ENCODE data around the gene WDR62. TPM values are rescaled to one million over a fixed set of nuclear protein-coding genes. Genes with fewer than 3 reads are reported as not detected.

WDR62 gene
- polyA plus RNA-seq, 1 donor from 2014 or later = 0.35 TPM

- no peaks in the 10 kb centered on the region for H3K27me3 ChIP-seq (ENCODE audit: insufficient read depth, low read depth, low read length)
- no peak for TF ChIP-seq MXI1 (conservative IDR thresholded peaks at IDR 0.05; ENCODE audit: poor library complexity, severe bottlenecking)
- no peak for TF ChIP-seq POLR2AphosphoS5 (IDR thresholded peaks at IDR 0.05)
- TF ChIP-seq TAF1 (IDR thresholded peaks at IDR 0.05; ENCODE audit: low read depth) = no peak
- TF ChIP-seq, protein P1, sequence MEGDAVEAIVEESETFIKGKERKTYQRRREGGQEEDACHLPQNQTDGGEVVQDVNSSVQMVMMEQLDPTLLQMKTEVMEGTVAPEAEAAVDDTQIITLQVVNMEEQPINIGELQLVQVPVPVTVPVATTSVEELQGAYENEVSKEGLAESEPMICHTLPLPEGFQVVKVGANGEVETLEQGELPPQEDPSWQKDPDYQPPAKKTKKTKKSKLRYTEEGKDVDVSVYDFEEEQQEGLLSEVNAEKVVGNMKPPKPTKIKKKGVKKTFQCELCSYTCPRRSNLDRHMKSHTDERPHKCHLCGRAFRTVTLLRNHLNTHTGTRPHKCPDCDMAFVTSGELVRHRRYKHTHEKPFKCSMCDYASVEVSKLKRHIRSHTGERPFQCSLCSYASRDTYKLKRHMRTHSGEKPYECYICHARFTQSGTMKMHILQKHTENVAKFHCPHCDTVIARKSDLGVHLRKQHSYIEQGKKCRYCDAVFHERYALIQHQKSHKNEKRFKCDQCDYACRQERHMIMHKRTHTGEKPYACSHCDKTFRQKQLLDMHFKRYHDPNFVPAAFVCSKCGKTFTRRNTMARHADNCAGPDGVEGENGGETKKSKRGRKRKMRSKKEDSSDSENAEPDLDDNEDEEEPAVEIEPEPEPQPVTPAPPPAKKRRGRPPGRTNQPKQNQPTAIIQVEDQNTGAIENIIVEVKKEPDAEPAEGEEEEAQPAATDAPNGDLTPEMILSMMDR (IDR thresholded peaks at IDR 0.05; ENCODE audit: poor library complexity, severe bottlenecking) = no peak
- TF ChIP-seq SMC3 (conservative IDR thresholded peaks at IDR 0.05; ENCODE audit: poor library complexity) = no peak
- no peak for TF ChIP-seq RAD21 (conservative IDR thresholded peaks at IDR 0.05)
- TF ChIP-seq, protein P2, sequence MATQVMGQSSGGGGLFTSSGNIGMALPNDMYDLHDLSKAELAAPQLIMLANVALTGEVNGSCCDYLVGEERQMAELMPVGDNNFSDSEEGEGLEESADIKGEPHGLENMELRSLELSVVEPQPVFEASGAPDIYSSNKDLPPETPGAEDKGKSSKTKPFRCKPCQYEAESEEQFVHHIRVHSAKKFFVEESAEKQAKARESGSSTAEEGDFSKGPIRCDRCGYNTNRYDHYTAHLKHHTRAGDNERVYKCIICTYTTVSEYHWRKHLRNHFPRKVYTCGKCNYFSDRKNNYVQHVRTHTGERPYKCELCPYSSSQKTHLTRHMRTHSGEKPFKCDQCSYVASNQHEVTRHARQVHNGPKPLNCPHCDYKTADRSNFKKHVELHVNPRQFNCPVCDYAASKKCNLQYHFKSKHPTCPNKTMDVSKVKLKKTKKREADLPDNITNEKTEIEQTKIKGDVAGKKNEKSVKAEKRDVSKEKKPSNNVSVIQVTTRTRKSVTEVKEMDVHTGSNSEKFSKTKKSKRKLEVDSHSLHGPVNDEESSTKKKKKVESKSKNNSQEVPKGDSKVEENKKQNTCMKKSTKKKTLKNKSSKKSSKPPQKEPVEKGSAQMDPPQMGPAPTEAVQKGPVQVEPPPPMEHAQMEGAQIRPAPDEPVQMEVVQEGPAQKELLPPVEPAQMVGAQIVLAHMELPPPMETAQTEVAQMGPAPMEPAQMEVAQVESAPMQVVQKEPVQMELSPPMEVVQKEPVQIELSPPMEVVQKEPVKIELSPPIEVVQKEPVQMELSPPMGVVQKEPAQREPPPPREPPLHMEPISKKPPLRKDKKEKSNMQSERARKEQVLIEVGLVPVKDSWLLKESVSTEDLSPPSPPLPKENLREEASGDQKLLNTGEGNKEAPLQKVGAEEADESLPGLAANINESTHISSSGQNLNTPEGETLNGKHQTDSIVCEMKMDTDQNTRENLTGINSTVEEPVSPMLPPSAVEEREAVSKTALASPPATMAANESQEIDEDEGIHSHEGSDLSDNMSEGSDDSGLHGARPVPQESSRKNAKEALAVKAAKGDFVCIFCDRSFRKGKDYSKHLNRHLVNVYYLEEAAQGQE (IDR thresholded peaks at IDR 0.05; ENCODE audit: borderline replicate concordance) = no peak
- no peaks in the 10 kb centered on the region for H3K9me2 ChIP-seq (ENCODE audit: insufficient read depth, low read length)
- H4K20me1 ChIP-seq (ENCODE audit: insufficient read depth) = no peaks in the 10 kb centered on the region
- H3K79me2 ChIP-seq (replicated peaks; ENCODE audit: insufficient read depth, low read length) = no peaks in the 10 kb centered on the region
- no peaks in the 10 kb centered on the region for H3K9me3 ChIP-seq (ENCODE audit: low read length)
- H3K4me3 ChIP-seq (ENCODE audit: low read length) = no peak overlapping the region
- H3K4me2 ChIP-seq (ENCODE audit: low read length) = no peak overlapping the region
- no peak overlapping the region for H3K9ac ChIP-seq (ENCODE audit: low read length)
- H3F3A ChIP-seq (ENCODE audit: insufficient read depth, low read length, poor library complexity, severe bottlenecking) = no peaks in the 10 kb centered on the region
- no peaks in the 10 kb centered on the region for H3K36me3 ChIP-seq (ENCODE audit: insufficient read depth, low read length)
- H2AFZ ChIP-seq (ENCODE audit: low read depth, low read length) = no peak overlapping the region
- H3K27ac ChIP-seq (ENCODE audit: low read length) = no peak overlapping the region
Observed at GRCh38 chr19:36103040-36103626, 48.4 kb downstream of the WDR62 start.

- no peak overlapping the region for H3K4me3 ChIP-seq (ENCODE audit: low read length)
- H3K36me3 ChIP-seq (ENCODE audit: insufficient read depth, low read length) = no peaks in the 10 kb centered on the region
- H3K27ac ChIP-seq (ENCODE audit: low read length) = no peak overlapping the region
- H2AFZ ChIP-seq (ENCODE audit: low read depth, low read length) = no peak overlapping the region
- H3K27me3 ChIP-seq (ENCODE audit: insufficient read depth, low read depth, low read length) = no peaks in the 10 kb centered on the region
- no peak for TF ChIP-seq POLR2AphosphoS5 (IDR thresholded peaks at IDR 0.05)
- no peak for TF ChIP-seq MXI1 (conservative IDR thresholded peaks at IDR 0.05; ENCODE audit: poor library complexity, severe bottlenecking)
- TF ChIP-seq SMC3 (conservative IDR thresholded peaks at IDR 0.05; ENCODE audit: poor library complexity) = no peak
- TF ChIP-seq EZH2 (IDR thresholded peaks at IDR 0.05; ENCODE audit: borderline replicate concordance, insufficient read depth, low read length, poor library complexity, severe bottlenecking) = no peak
- TF ChIP-seq, protein P1 (IDR thresholded peaks at IDR 0.05; ENCODE audit: poor library complexity, severe bottlenecking) = no peak
- TF ChIP-seq EP300 (conservative IDR thresholded peaks at IDR 0.05; ENCODE audit: poor library complexity, severe bottlenecking) = no peak
- TF ChIP-seq, protein P2 (IDR thresholded peaks at IDR 0.05; ENCODE audit: borderline replicate concordance) = no peak
- no peak for TF ChIP-seq RAD21 (conservative IDR thresholded peaks at IDR 0.05)
- TF ChIP-seq TAF1 (IDR thresholded peaks at IDR 0.05; ENCODE audit: low read depth) = no peak
- no peak overlapping the region for H3K9ac ChIP-seq (ENCODE audit: low read length)
- H4K20me1 ChIP-seq (ENCODE audit: insufficient read depth) = no peaks in the 10 kb centered on the region
- H3K79me2 ChIP-seq (replicated peaks; ENCODE audit: insufficient read depth, low read length) = no peaks in the 10 kb centered on the region
- H3K9me2 ChIP-seq (ENCODE audit: insufficient read depth, low read length) = no peaks in the 10 kb centered on the region
- no peaks in the 10 kb centered on the region for H3K9me3 ChIP-seq (ENCODE audit: low read length)
- no peak overlapping the region for H3K4me2 ChIP-seq (ENCODE audit: low read length)
- no peaks in the 10 kb centered on the region for H3F3A ChIP-seq (ENCODE audit: insufficient read depth, low read length, poor library complexity, severe bottlenecking)
Observed at GRCh38 chr19:36103842-36104552, 49.3 kb downstream of the WDR62 start.

Data from neural cell (in vitro differentiated cells).